ENCODE measurements around the gene ULBP1. TPM values are rescaled to one million over a fixed set of nuclear protein-coding genes. Genes with fewer than 3 reads are reported as not detected.
A peak's percentile ranks its signal among the peaks of the same experiment; 100 is the strongest.

The ULBP1 gene
- total RNA-seq, 2 experiments from 2014 or later = 0.08 to 0.14 TPM

GRCh38 chr6:150004101-150004782 lies 40.5 kb downstream of the ULBP1 start:
- CTCF ChIA-PET = interaction anchor here (0.7 kb wide), 1 partner anchor 12 kb away, joined by 3 read pairs; no protein-coding TSS in a partner anchor
- Mint-ChIP-seq H3K36me3 (ENCODE audit: low read depth) (no peaks in the 10 kb centered on the region), H3K4me3 (peak overlapping the region; percentile 87), H3K27me3 (peaks cover 16% of the 10 kb centered on the region), H3K4me1 (ENCODE audit: low read depth) (peaks cover 29% of the 10 kb centered on the region), H3K9me3 (no peaks in the 10 kb centered on the region), H3K27ac (peak overlapping the region; percentile 74)
- intact Hi-C loops (cut with DNase I, micrococcal nuclease) = loop anchor here in 1 of 2 experiments (5.0 to 10.0 kb wide), 2 partner anchors 137 to 439 kb away; partner anchors contain the start of gene GINM1
- Histone ChIP-seq H3K36me3 (ENCODE audit: insufficient read depth, low read length) (no peaks in the 10 kb centered on the region), H3K4me1 (ENCODE audit: insufficient read depth, low read length) (peaks cover 49% of the 10 kb centered on the region), H3K4me3 (ENCODE audit: low read length) (peak overlapping the region; percentile 86), H3K27me3 (ENCODE audit: control insufficient read depth in 1 of 2, insufficient read depth in 2 of 2, low read length in 2 of 2) (peaks cover 6 to 7% of the 10 kb centered on the region in 2 experiments), H3K27ac (ENCODE audit: low read depth in 1 of 2, low read length in 2 of 2) (peak overlapping the region; percentile 75 to 89), H3K9me3 (ENCODE audit: control insufficient read depth in 1 of 2, insufficient read depth in 1 of 2, low read length in 2 of 2) (no peaks in the 10 kb centered on the region)
- TF ChIP-seq CTCF (IDR thresholded peaks at IDR 0.05) = no peak
- ATAC-seq (ENCODE audit: poor library complexity) (peak; percentile 69), DNase-seq (peak in 11 of 14 experiments; percentile 21 to 91 (median 54))
- POLR2A ChIA-PET = no interaction called here

- DNase-seq (peak; percentile 65 to 95 (median 86)), ATAC-seq (ENCODE audit: poor library complexity) (peak; percentile 77)
- peak overlapping the region; percentile 74 for H3K27ac Mint-ChIP-seq
- peaks cover 6 to 15% of the 10 kb centered on the region in 2 experiments for H3K27me3 ChIP-seq (ENCODE audit: control insufficient read depth in 1 of 2, insufficient read depth in 2 of 2, low read length in 2 of 2)
- H3K4me1 Mint-ChIP-seq (ENCODE audit: low read depth) = peaks cover 29% of the 10 kb centered on the region
- POLR2A ChIA-PET = no interaction called here
- CTCF ChIA-PET = interaction anchor here (0.7 kb wide), 1 partner anchor 12 kb away, joined by 3 read pairs; no protein-coding TSS in a partner anchor
- H3K9me3 Mint-ChIP-seq = no peaks in the 10 kb centered on the region
- intact Hi-C loops (cut with DNase I, micrococcal nuclease) = loop anchor here (5.0 to 10.0 kb wide), 3 partner anchors 43 to 440 kb away; partner anchors contain the start of genes GINM1 (in 1 of the 2) and ULBP1 (in 1 of the 2)
- H3K36me3 ChIP-seq (ENCODE audit: insufficient read depth, low read length) = no peaks in the 10 kb centered on the region
- H3K27me3 Mint-ChIP-seq = peaks cover 24% of the 10 kb centered on the region
- peak overlapping the region; percentile 86 for H3K4me3 ChIP-seq (ENCODE audit: low read length)
- peak overlapping the region; percentile 75 to 89 for H3K27ac ChIP-seq (ENCODE audit: low read depth in 1 of 2, low read length in 2 of 2)
- H3K9me3 ChIP-seq (ENCODE audit: control insufficient read depth in 1 of 2, insufficient read depth in 1 of 2, low read length in 2 of 2) = no peaks in the 10 kb centered on the region
- no peak for TF ChIP-seq CTCF (IDR thresholded peaks at IDR 0.05)
- H3K4me3 Mint-ChIP-seq = peak overlapping the region; percentile 87
- peaks cover 49% of the 10 kb centered on the region for H3K4me1 ChIP-seq (ENCODE audit: insufficient read depth, low read length)
- no peaks in the 10 kb centered on the region for H3K36me3 Mint-ChIP-seq (ENCODE audit: low read depth)
These were observed 41.3 kb downstream of the ULBP1 start for GRCh38 chr6:150004783-150005717.
